Adrenal gland (tissue), 12 donors: ENCODE data around the gene IQSEC2. TPM values are rescaled to one million over a fixed set of nuclear protein-coding genes. Genes with fewer than 3 reads are reported as not detected.

Experiments used
- DNase-seq, 7 donors: peaks; one replicate each; pipeline ENCODE4 v3.0.0-alpha.2; 2019 to 2020
- H3K27ac ChIP-seq, 5 donors: fragments of 200-600 bp; sonication (generic) in 4 of 5; 1 replicate in 3 of 5; 2 replicates in 2 of 5; pipeline versions ENCODE4 v1.5.1 to v1.8.0; 2016 to 2020; ENCODE audit warnings: mild to moderate bottlenecking in 1 of 5
- H3K27me3 ChIP-seq: fragments of 200-600 bp; 2 replicates; pipeline ENCODE4 v1.8.0; 2021
- H3K36me3 ChIP-seq, 2 donors: fragments of 200-600 bp; replicated peaks in 1 of 2; 1 replicate in 1 of 2; 2 replicates in 1 of 2; pipeline versions ENCODE4 v1.5.1 to v1.8.0; 2018 to 2022
- H3K4me1 ChIP-seq, 2 donors: fragments of 200-600 bp; replicated peaks in 1 of 2; 1 replicate in 1 of 2; 2 replicates in 1 of 2; pipeline versions ENCODE4 v1.5.1 to v1.8.0; 2018 to 2021
- H3K4me3 ChIP-seq, 4 donors: fragments of 200-600 bp; sonication (generic) in 3 of 4; one replicate each; pipeline ENCODE4 v1.5.1; 2016 to 2018
- H3K9me3 ChIP-seq, 3 donors: fragments of 200-600 bp; sonication (generic) in 1 of 3; replicated peaks in 1 of 3; 1 replicate in 2 of 3; 2 replicates in 1 of 3; pipeline versions ENCODE4 v1.5.1 to v1.8.0; 2016 to 2021
- POLR2A ChIP-seq, 2 donors: fragments of 450-650 bp; IDR thresholded peaks; one replicate each; pipeline ENCODE4 v1.6.1; 2017; ENCODE audit warnings: antibody characterized with exemption in 2 of 2, mild to moderate bottlenecking in 2 of 2, moderate library complexity in 1 of 2
- WGBS, 4 donors: extraction: QIAGEN DNeasy Blood & Tissue Kit in 2 of 4; methylation state at CpG; one replicate each; pipeline versions ENCODE4 v1.1.5 to v1.1.7; 2013 to 2017; 5-methylcytosine and 5-hydroxymethylcytosine counted together
- intact Hi-C, 2 donors: fragments of 100-400 bp; cut with DNase I; formaldehyde crosslinking; loops; one replicate each; pipeline versions ENCODE4 v1.14.1 to v1.15.0; 2022 to 2023
- polyA plus RNA-seq, 3 donors: library from polyadenylated mRNA; stranded (reverse); fragments of 200-250 nt in 2 of 3; fragments of 350-450 nt in 1 of 3; fragmentation: Illumina TruSeq in 1 of 3; extraction: RNeasy Lipid Tissue Mini Kit (QIAGEN cat#74804) in 1 of 3; gene quantifications; one replicate each; pipeline ENCODE4 v1.2.3, GENCODE V29; 2013 to 2014
- total RNA-seq, 9 donors: library from RNA; depleted of rRNA in 4 of 9; stranded (reverse); fragments of >200 nt in 4 of 9; fragments of 120-200 nt in 1 of 9; fragmentation: NEBNext Ultra II Directional in 1 of 9; extraction: Animal tissue kit (Norgen Biotek cat#: 25700) in 1 of 9; gene quantifications; one replicate each; pipeline versions ENCODE4 v1.1.0 to v1.2.4, GENCODE V29; 2013 to 2023
- TF ChIP-seq, protein P1 (sequence below), 6 experiments: fragments of 450-650 bp in 4 of 6; fragments of 200-600 bp in 2 of 6; sonication (generic) in 1 of 6; IDR thresholded peaks; 1 replicate in 5 of 6; 2 replicates in 1 of 6; pipeline versions ENCODE4 v1.5.1 to v1.8.0; 2016 to 2021; ENCODE audit warnings: antibody characterized with exemption in 6 of 6, mild to moderate bottlenecking in 2 of 6, moderate library complexity in 1 of 6
- donor health status: healthy with polysubstance abuse.
- donor health status: Bipolar disorder and iron deficiency.
- donor health status: DM: yes; HTN: yes; CAD: no.
- donor health status: DM: no; HTN: no; CAD: no.
- donor health status: DM: no; HTN: no; CAD: no.
- donor health status: DM: yes; HTN: yes; CAD: no.

Gene IQSEC2
- total and polyA plus RNA-seq, 12 donors = 2.4 to 67.9 (median 37.8) TPM

DNA sequence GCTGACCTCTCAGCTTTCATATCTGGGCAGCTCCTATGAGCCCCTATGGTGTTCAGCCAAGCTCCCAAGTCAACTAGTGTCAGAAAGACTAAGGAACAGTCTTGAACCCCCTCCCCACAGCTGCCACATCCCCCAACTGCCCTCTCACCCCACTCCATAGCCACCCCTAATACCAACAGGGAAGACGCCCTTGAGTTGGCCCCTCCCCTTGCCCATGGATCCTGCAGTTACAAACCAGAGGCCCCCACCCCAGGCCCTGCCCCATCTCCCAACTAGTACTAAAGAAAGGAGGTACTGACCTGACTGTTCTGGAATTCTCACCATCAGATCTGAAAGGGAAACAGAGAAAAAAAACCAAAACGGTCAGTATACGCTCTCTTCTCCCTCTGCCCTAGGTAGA, 10.2 kb upstream of the IQSEC2 start:
- Histone ChIP-seq H3K4me1 (peaks cover 0 to 12% of the 10 kb centered on the region in 2 donors), H3K27ac (no peak overlapping the region), H3K27me3 (peaks cover 14% of the 10 kb centered on the region), H3K9me3 (no peaks in the 10 kb centered on the region), H3K4me3 (no peak overlapping the region), H3K36me3 (no peaks in the 10 kb centered on the region)
- no peak for DNase-seq
- intact Hi-C loops = no loop called here
- 71 to 88% (median 83%) methylated on average over 3 of the region's 3 CpGs for WGBS, 4 donors
- TF ChIP-seq, protein P1, sequence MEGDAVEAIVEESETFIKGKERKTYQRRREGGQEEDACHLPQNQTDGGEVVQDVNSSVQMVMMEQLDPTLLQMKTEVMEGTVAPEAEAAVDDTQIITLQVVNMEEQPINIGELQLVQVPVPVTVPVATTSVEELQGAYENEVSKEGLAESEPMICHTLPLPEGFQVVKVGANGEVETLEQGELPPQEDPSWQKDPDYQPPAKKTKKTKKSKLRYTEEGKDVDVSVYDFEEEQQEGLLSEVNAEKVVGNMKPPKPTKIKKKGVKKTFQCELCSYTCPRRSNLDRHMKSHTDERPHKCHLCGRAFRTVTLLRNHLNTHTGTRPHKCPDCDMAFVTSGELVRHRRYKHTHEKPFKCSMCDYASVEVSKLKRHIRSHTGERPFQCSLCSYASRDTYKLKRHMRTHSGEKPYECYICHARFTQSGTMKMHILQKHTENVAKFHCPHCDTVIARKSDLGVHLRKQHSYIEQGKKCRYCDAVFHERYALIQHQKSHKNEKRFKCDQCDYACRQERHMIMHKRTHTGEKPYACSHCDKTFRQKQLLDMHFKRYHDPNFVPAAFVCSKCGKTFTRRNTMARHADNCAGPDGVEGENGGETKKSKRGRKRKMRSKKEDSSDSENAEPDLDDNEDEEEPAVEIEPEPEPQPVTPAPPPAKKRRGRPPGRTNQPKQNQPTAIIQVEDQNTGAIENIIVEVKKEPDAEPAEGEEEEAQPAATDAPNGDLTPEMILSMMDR (IDR thresholded peaks at IDR 0.05) = no peak
- TF ChIP-seq POLR2A (IDR thresholded peaks at IDR 0.05) = no peak

DNA sequence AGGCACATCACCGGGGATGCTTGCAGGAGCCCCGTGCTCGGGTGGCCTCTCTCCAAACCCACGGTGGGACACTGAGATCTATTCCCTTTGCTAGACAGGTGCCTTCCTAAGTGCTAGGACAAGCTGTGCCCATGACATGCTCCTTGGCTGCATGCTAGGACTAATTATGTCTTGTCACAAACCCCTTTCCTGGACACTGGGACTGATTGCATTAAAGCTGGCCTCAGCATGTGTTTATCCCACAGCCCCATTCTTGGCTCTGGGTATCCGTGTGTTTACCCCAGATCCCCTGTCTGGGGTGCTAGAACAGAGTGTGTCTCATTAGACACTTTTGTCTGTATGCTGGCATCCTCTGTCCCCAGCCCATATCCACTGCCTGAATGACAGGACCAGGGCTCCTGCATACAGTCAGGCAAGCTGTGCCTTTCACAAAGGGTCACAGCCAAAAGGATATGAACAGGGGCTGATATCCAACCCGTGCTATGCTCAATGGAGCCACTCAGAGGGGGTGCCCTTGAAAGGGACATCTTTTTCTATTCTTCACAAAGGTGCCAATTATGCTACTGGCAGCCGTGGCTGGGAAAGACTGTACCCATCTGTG, 9.2 kb upstream of the IQSEC2 start:
- peak in 2 of 7 donors; percentile 11 to 56 for DNase-seq
- peaks cover 0 to 20% of the 10 kb centered on the region in 2 donors for H3K4me1 ChIP-seq
- WGBS, 4 donors = 77 to 91% (median 83%) methylated on average over 5 to 7 of the region's 7 CpGs
- H3K36me3 ChIP-seq = no peaks in the 10 kb centered on the region
- no peak overlapping the region for H3K27ac ChIP-seq
- intact Hi-C loops = no loop called here
- no peaks in the 10 kb centered on the region for H3K9me3 ChIP-seq
- peaks cover 14% of the 10 kb centered on the region for H3K27me3 ChIP-seq
- H3K4me3 ChIP-seq = no peak overlapping the region
- TF ChIP-seq, protein P1 (IDR thresholded peaks at IDR 0.05) = no peak

- TF ChIP-seq POLR2A (IDR thresholded peaks at IDR 0.05) = no peak
- TF ChIP-seq, protein P1 (IDR thresholded peaks at IDR 0.05) = no peak
- no peaks in the 10 kb centered on the region for H3K36me3 ChIP-seq
- H3K4me1 ChIP-seq = peaks cover 0 to 29% of the 10 kb centered on the region in 2 donors
- DNase-seq = peak; percentile 74 to 87 (median 80)
- no peak overlapping the region for H3K4me3 ChIP-seq
- intact Hi-C loops = no loop called here
- H3K9me3 ChIP-seq = no peaks in the 10 kb centered on the region
- H3K27ac ChIP-seq = peak overlapping the region in 4 of 5 donors; percentile 18 to 83 (median 68)
- 13 to 15% (median 14%) methylated on average over 4 to 8 of the region's 8 CpGs for WGBS, 4 donors
- H3K27me3 ChIP-seq = peaks cover 3% of the 10 kb centered on the region
Observed at GRCh38 chrX:53288189-53288588, 6.8 kb upstream of the IQSEC2 start.

DNA sequence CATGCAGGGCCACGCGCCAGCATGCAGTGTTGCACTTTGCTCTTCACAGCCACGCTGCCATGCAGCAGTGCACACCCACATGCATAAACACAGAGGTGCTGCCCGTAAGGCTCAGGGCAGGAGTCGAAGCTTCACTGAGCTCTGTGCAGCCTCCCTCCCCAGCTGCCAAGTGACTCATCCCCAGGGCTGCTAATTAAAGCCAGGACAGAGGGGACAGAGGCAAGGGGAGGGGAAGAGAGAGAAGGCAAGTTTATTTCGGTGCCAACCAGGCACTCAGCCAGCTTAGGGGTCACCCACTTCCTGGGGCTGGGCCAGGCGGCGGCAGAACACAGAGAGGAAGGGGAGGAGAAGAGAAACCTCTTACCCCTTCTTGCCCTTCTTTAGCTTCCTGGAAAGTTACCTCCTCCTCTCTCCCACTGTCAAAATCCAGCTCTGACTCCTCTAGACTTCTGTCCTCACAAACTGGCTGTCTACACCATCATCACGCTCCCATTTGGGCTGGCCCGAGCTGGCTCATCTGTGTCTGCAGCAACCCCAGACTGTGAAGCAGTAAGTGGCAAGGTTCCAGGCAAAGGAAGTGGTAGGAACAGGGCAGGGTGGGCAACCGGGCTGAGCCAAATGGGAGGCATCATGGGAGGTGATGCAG, 6.2 kb upstream of the IQSEC2 start:
- Histone ChIP-seq H3K27ac (peak overlapping the region in 4 of 5 donors; percentile 18 to 83 (median 68)), H3K36me3 (no peaks in the 10 kb centered on the region), H3K4me3 (no peak overlapping the region), H3K4me1 (peaks cover 0 to 29% of the 10 kb centered on the region in 2 donors), H3K9me3 (no peaks in the 10 kb centered on the region), H3K27me3 (peaks cover 7% of the 10 kb centered on the region)
- WGBS, 4 donors = 0 to 30% (median 14%) methylated on average over 1 to 11 of the region's 11 CpGs
- TF ChIP-seq, protein P1 (IDR thresholded peaks at IDR 0.05) = no peak
- TF ChIP-seq POLR2A (IDR thresholded peaks at IDR 0.05) = peak in 1 of 2 donors; percentile 7
- intact Hi-C loops = no loop called here
- peak; percentile 60 to 88 (median 82) for DNase-seq
